Measurements from ENCODE around the gene RBMXL3. TPM values are rescaled to one million over a fixed set of nuclear protein-coding genes. Genes with fewer than 3 reads are reported as not detected.

Gene RBMXL3
- polyA plus RNA-seq, 3 donors, result not detected

DNA sequence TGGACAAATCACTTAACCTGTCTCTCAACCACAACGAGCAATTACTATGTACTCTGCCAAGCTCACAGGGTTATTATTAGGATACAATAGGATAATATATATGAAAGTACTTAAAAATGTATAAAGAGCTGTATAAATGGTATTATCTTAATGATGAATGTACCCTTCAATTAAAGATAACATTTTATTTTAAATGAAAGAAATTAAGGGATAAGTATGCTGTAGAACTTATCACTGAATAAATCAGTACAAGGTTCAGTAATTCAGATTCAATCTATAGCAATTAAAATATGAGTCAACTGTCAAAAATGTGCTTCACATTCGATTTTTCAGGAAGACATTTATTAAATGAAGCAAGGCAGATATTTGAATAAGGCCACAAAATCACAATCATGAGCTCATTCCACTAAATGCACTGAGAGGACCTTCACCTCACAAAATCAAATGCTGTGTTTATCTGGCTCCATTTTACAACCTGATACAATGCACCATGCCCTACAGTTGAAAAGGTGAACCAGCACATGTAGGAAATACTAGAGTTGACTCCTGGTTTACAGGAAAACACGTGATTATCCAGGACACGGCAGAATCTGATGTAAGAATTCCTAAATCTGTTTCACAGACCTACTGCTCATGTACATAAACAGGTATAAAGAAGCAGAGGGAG lies 40.3 kb downstream of the RBMXL3 start:
- no peak overlapping the region for H3K27ac ChIP-seq (ENCODE audit: low read depth, low read length)
- 22 to 43% (median 28%) methylated on average over 4 of the region's 4 CpGs for WGBS, 3 donors

DNA sequence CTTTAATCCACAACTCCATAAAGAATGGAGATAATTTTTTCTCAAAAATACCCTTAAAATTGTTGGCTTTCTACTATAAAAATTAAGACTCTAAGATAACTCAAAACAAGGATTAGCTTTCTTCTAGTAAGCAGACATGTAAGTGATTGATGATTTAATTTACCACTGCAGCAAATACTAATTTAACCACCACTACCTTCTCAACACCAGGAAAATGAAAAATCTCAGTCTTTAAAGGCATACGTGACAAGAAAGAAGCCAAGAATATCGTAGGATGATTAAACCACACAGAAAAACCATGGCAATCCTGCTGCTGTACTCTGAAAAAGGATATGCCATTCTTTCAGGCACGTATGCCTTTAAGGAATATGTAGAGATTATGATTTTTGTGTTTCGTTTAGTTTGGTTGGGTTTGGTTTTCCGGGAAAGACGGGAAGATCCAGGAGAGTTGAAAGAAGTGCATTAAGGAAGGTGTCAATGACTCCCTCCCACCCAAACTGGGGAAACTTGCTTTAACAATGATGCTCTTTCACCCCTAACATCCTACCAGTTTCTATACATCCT lies 43.8 kb downstream of the RBMXL3 start:
- no peak overlapping the region for H3K27ac ChIP-seq (ENCODE audit: low read depth, low read length)
- 2 to 21% (median 3%) methylated on average over 6 of the region's 6 CpGs for WGBS, 3 donors

DNA sequence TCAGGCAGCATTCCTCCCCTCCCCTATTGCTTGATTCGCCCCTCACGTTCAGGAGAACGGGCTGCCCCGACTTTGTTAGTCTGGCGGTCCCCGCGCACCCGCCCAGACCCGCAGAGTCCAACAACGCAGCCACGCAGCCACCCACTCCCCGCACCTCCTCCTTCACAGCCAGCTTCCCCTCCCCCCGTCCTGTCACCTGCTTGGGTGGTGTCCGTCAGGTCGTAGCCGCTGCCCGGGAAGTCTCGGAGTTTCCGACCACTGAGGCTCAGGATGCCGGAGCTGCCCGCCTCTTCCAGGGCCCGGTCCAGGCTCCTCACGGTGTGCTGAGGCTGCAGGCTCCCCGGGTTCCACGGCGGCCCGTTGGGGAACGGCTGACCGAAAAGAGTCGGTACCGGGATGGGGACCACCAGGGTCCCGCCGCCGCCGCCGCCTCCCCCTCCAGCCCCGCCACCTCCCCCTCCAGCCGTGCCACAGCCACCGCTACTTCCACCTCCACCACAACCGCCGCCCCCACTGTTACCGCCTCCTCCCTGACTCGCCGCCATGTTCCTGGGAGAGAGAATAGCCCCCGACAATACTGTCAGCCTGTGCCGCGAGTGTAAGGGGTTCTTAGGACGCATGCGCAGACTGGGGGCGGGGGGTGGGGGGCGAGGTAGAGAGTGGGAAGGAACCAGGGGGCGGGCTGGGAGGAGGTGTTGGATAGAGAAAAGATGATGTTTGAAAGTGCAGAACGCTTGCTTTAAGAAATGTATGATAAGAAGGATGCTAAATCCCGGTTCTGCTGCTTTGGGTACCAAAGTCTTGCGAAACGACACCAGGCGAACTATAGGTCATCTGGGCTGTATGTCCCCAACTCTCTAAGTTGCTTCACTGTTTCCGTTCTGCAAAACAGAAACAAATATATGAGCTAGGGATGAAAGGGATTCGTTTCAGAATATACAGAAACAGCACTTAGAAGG lies 44.6 kb downstream of the RBMXL3 start, which contains the start of gene LRCH2:
TSS of gene LRCH2 (minus strand) at position 600 of the 959 bp plus-strand sequence. CDS start at position 545, 55 bp downstream.
- WGBS, 3 donors, result 0 to 15% (median 1%) methylated on average over 38 to 56 of the region's 59 CpGs

DNA sequence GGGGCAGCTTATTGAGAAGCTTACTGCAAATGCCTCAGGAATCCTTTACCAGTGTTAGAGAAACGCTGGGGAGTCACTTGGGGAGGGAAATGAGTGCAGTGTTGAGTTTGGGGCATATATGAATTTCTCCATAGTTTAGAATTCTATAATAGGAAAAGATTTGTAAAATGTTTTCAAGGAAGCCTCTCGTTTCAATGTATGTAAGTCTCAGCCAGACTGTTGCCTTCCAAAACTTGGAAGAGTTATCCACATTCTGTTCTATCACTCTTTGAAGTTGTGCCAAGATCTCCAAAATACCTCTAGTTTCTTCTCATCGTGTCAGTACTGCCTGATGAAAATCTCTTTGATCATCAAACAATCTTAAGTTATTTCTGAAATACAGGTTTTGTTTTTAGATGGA lies 45.3 kb downstream of the RBMXL3 start:
- no peak overlapping the region for H3K27ac ChIP-seq (ENCODE audit: low read depth, low read length)
- 11 to 19% (median 18%) methylated on average over 3 of the region's 3 CpGs for WGBS, 3 donors

More for the DNA sequence above, 44.6 kb downstream of the RBMXL3 start, which contains the start of gene LRCH2:
- H3K27ac ChIP-seq (ENCODE audit: low read depth, low read length), result no peak within 1 kb of the TSS

DNA sequence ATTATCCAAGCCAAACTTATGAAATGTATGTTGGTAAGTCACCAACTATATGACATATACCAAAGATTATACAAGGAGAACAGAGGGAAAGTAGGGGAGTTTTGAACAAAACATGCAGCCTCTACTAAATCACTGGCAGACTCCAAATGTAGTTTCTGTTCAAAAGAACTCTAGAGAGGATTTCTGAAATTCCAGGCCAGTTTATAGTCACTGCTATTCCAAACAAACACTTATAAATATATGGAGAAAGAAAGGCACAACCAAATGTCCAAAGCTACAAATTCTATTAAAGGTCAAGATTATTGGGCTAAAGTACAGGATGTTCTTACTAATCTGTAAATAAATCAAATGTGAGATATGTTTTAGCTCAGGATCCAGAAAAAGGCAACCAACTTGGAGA lies 47.4 kb downstream of the RBMXL3 start:
- no peak overlapping the region for H3K27ac ChIP-seq (ENCODE audit: low read depth, low read length)

DNA sequence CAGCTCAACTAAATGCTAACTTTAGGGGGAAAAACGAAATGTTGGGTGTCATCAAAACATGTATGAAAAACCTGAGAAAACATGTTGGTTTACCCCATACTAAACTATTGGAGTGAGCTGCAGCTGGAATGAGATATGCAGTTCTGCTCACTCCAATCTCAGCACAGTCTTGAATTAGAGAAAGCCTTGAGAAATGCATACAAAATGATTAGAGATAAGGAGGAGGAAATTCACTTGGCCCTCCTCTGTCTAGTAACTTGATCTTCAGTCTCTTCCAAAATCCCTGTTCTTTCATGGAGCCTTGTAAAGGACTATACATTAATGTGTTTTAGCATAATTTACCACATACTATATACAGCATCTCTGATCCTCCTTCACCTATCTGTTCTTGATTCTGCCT lies 47.8 kb downstream of the RBMXL3 start:
- no peak overlapping the region for H3K27ac ChIP-seq (ENCODE audit: low read depth, low read length)
- 37 to 76% (median 38%) methylated on average over 1 of the region's 1 CpG for WGBS, 3 donors

Other genes starting within 250 kb of the RBMXL3 start
- gene IL13RA2, start 171.8 kb upstream of the RBMXL3 start, polyA plus RNA-seq, result under 1 TPM in 2 of 3 donors, not detected in 1; 0.45 to 0.82 TPM
- gene LRCH2, start 44.7 kb downstream of the RBMXL3 start, polyA plus RNA-seq, result 1 to 10 TPM in 1 of 3 donors, under 1 TPM in 2; 0.24 to 2.7 (median 0.94) TPM
- gene LUZP4, start 100.3 kb downstream of the RBMXL3 start, polyA plus RNA-seq, result not detected